Hematopoietic multipotent progenitor cell treated with erythropoietin and hydrocortisone succinate and interleukin-3 and kit ligand, for 15 days (in vitro differentiated cells): ENCODE results near the gene STAMBPL1.

ENCODE experiments used
- DNase-seq: peaks from one replicate; pipeline ENCODE4 v3.0.0-alpha.2; 2015; ENCODE audit warnings: low spot score

STAMBPL1 gene

DNA sequence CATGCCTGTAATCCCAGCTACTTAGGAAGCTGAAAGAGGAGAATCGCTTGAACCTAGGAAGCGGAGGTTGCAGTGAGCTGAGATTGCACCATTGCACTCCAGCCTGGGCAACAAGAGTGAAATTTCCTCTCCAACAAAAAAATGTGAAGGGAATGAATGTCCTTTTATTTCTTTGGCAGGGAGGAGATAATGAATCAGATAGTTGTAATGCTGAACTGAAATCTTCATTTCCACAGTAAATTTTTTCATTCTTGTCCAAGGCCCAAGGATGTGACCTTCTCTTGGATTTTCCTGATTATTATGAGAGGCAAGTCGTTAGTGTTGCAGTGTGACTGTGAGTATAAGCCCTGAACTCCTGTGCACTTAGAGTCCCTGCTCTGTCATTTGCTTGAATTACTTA lies 13.6 kb downstream of the STAMBPL1 start:
- no peak for DNase-seq

DNA sequence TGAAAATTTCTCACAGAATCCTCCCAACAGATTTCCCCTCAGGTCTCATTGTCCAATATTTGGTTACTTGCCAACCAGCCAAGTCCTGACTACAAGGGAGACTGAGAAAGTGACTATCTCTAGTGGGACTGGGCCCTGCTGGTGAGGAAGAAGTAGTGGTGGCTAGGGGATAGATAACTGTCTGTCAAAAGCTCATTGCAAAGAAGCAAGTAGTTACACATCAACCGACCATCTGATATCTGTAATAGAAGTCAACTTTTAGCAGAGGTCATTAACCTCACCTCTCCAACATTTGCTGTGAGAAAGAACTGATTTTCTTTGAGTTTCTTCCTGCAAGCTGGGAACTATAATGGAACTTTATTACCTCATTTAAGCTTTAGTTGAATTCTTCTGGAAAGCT lies 15.2 kb downstream of the STAMBPL1 start:
- no peak for DNase-seq

DNA sequence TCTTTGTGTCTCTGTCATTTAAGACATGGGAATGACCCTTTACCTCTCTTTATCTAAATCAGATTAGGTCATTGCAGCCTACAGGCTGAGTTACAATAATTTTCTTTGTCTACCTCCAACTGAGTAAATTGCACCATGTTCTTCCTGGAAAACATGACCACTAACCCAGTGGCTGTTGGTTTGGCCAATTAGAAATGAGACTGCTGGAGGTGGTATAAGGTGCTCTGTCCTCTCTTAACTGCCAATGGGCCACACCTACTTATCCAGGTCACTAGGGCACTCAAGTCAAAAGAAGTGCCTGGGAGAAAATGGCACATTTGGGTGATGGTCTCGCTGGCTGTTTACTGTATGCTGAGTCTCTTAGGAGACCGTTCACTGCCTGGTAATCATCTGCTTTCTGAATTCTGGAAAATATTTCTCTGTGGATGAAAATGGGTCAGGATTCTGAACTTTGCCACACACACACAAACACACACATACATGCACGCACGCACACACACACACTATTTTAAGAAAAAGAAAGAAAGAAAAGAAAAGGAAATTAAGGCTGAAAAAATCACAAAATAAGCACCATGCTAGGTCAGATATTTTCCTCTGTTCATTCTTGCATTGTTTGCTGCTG lies 16.4 kb downstream of the STAMBPL1 start:
- no peak for DNase-seq

DNA sequence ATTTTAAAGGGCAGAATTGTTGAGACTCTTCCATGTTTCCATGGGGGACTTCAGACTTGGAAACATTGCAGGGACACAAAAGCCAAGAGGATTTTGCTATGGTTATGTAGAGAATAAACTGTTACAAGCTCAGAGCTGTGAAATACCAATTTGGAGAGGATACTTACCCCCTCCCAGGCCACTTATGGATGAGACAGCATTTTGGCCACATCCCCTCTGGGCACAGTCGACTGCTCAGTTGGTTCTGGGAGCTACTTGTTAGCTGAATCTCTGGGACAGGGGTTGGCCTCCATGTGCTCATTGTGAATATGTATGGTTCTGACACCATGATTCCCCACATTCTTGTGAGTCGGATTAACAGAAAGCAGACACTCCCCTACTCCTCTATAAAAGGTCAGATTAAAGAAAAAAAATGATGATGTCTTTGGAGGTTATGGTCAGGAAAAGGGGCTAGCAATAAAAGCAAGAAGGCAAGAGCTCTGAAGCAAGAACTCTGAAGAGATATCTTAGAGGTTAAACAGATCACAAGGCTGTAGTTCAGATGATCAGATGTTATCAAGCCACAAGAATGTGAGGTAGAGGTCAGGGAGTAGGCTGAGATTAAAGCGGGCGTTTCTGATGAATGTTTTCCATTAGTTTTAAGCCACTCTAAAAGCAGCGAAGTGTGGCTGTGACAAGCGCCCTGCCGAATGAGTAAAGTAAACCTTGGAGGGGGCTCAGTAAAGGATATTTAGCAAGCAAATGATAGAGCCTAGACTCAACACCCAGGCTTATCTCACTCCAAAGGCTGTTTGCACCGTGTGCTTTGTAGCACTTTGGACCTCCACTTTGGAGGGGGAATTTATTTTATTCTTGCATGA lies 17.2 kb downstream of the STAMBPL1 start:
- DNase-seq: no peak

DNA sequence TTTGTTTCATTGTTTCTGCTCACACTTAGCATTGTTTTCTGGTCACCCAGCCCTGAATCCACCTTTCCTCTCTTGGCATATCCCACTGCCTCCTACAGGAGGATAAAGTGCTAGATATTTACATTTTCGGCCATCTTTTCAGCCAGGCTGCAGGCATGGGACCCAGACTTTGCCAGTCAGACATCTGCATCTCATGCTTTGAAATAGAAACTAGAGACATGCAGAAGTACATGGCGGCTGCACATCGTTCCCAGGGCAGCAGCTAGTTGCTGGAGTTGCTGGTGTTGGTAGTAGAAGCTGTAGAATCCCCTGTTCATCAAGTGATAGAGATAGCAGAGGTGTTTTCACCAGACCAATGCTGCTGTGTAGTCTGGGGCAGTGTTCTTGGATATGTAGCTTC lies 18.7 kb downstream of the STAMBPL1 start:
- no peak for DNase-seq

DNA sequence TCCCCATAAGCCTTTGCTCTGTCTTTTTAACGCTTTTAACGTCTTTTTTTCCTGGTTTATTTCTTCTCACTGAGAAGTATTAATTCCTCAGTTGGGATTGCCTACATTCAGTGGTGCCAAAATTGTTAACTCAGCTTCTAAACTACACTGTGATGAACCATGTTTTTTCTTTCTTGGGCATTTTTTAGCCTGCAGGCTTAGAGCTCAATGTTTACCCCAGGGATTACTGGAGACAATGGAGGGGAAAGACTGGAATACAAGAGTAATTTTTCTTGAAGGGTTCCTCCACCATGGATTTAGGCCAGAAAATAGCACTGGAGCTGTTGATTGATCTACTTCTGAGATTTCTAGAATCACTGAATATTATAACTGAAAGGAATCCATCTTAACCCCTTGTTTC lies 19.8 kb downstream of the STAMBPL1 start:
- DNase-seq: no peak

DNA sequence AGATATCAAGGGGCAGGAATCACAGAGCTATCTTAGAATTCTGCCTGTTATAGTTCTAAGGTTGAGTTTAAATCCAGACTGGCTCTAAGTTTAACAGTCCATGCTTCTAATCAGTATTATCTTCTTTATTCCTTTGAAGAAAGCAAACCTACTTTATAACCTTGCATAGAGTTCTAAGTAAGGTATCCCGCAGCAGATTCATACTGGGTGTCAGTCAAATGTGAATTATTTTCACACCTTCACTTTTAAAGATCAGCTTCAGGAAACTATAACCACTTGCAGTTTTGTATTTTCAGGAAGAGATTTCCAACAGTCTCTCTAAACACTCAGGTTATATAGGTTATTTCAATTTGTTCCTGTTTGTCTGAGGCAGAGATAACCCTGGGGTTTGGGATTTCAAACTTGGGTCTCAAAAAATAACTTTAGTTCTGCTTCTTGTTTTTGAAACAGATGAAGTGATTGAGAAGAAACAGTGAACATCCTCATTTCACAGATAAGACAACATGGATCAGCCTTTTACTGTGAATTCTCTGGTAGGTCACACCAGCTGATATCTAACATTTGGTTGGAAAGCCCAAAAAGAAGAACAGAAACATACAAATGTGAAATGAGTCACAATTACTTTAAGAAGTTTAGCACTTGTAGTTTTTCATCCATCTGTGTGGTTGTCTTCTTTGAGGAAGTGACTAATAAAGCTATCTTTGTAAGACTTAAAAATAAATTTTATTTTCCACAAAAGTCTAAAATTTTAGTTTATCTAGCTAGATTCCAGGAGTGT lies 21.4 kb downstream of the STAMBPL1 start:
- DNase-seq: no peak

DNA sequence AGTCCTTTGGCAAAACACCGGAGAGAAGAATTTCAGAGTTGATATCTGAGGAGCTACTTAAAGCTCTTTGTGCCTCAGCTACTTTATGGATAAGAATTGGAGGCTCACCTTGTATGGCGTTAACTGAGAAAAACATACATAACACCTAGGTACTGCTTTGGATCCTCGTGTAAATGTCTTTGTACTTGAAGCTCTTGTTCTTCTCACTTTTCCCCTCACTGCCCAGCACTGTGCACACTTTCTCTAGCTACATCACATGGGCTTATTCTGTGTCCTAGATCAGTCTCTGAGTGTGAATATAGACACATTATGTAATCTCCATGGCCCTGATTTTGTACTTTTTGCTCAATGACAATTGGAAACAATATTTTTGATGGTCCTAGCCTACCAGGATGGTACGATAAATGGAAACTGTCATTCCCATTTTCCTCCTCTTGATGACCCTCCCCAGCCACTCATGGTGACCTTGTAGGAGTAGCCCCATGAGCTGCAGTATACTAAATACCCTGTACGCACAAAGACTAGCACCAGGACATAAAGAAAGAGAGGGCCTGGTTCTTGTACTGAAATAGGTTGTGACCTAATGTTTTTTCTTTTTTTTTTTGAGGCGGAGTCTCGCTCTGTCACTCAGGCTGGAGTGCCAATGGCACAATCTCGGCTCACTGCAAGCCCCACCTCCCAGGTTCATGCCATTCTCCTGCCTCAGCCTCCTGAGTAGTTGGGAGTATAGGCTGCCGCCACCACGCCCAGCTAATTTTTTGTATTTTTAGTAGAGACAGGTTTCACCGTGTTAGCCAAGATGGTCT lies 22.1 kb downstream of the STAMBPL1 start:
- no peak for DNase-seq

DNA sequence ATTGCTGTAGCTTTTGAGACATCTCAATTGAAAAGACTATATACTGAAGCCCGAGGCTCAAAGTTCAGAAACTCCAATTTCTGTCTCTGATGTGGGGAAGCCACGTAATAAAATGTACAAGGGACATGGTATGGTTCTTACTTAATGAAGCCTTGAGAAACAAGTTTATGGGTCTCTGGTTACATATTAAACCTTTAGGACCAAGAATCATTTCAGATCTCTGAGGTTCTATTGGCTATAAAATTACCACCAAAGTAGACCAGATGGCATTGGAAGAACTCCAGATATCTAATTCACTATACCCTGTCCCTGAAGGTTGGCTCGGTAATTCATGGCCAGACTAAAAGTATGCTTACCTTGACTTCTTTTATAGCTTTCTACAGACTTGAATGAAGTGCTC lies 23.7 kb downstream of the STAMBPL1 start:
- no peak for DNase-seq

DNA sequence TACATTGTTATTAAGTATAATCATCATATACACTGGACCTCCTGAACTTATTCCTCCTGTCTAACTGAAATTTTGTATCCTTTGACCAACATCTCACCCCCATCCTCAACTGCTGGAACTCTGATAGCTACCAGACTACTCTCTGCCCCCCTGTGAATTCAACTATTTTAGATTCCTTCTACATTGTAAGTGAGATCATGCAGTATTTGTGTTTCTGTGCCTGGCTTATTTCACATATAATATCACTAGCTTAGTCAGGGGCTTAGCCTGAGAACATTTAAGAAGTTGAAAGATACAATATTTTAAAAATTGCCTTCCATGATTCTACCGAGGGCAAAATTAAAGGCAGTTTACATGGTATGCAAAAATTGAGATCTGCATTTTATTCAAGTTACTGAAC lies 26.9 kb downstream of the STAMBPL1 start:
- DNase-seq: no peak

DNA sequence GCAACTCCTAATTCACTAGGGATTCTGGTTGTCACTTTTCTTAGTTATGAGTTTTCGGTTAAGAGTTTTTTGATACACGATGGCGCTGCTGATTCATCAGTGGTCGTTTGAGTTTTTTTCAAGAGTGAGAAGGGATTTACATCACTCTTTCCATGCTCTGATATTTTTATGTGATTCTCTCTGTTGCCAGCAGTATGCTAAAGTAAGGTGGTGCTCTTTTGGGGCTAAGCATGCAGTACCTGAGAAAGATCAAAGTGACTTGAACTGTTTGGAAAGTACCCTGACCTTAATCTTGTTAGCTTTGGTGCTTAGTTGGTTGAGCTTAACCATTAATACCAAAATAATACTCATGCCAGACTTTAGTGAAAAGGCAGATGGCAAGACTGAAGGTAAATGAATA lies 28.1 kb downstream of the STAMBPL1 start:
- no peak for DNase-seq

DNA sequence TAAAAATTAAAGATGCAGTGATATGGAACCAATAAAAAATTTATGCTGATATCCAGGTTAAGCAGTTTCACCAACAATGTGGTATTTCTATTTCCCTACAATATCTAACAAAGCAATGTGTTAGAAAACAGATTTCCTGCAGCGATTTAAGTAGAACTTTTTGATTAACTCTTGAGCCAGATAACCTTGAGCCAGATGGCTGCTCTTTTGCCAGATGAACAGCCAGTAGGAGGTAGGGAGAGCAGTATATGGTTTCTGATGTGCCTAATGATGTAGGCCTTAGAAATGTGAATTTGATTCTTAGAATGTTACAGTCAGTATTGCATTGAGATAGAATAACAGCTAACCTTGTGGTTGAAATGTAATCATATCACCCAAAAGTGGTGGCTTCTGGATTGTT lies 31.1 kb downstream of the STAMBPL1 start:
- no peak for DNase-seq

DNA sequence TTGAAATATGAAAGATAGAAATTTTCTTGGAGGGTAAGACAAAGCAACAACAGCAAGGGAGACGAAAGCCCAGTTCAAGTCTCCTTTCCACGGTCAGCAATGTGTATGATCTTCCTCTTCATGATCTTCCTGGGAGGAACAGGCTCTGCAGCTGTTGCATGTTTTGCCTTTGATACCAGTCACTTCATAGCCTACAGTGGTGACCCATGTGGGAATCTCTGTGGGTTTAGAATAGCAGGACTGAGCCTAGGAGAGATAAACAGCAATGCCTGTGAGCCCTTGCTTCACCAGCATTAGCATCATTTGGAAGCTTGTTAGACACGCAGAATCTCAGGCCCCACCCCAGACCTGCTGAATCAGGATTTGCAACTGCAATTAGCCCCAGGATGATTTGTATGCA lies 31.8 kb downstream of the STAMBPL1 start:
- no peak for DNase-seq

DNA sequence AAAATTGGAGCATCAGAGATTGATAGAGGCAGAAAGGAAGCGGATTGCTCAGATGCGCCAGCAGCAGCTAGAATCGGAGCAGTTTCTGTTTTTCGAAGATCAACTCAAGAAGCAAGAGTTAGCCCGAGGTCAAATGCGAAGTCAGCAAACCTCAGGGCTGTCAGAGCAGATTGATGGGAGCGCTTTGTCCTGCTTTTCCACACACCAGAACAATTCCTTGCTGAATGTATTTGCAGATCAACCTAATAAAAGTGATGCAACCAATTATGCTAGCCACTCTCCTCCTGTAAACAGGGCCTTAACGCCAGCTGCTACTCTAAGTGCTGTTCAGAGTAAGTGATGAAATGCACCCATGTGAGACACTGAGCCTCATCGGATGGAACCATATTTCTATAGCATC lies 33.1 kb downstream of the STAMBPL1 start:
- no peak for DNase-seq

DNA sequence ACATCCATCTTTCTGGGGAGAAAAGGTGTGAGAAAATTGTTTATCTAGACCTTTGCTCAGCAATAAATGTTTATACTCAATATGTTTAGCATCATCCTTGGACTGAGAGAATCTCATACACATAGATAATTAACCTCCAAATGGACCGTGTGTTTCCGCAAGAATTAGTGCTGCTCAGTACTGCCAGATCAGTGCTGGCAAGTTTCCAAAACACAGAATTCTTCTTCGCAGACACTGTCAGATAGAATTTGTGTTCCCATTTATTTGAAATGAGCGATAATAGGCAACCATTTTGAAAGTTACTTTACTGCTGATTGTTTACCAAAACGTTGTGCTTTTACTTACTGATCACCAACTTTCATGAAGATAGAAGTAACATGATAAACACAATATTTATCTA lies 33.7 kb downstream of the STAMBPL1 start:
- DNase-seq: no peak

DNA sequence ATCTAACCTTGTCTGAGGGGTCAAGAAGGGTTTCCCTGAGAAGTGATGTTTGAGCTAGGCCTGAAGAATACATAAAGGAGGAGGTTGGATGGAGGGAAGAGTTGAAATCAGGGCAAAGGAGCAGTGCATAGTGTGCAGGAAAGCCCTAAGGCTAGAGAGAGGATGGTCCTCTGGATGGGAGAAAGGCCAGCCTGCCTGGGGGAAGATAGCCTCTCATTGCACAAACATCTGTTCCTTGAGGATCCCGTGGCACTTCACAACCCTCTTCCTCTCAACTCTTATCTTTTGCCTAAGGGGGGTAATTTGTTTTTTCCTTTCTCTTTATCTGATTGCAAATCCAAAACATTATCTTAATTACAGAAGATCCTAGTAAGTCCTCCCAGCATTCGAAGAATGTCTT lies 35.7 kb downstream of the STAMBPL1 start:
- no peak for DNase-seq

DNA sequence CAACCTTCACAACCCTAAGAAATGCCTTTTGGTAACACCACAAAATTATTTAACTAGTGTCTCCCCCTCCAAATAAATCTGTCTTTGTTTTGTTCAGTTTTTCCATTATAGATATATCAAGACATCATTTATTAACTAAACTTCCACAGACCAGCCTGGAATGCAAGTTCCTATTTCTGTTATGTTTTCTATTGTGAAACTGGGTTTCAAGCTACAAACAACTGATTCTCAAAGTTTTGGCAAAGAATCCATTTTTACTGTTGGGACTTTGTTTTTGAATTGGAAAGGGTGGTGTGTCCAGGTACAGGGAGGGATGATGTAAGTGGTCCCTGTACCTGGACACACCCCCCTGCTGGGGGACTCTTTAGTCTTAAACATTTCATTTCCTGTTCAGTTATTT lies 36.2 kb downstream of the STAMBPL1 start:
- no peak for DNase-seq

DNA sequence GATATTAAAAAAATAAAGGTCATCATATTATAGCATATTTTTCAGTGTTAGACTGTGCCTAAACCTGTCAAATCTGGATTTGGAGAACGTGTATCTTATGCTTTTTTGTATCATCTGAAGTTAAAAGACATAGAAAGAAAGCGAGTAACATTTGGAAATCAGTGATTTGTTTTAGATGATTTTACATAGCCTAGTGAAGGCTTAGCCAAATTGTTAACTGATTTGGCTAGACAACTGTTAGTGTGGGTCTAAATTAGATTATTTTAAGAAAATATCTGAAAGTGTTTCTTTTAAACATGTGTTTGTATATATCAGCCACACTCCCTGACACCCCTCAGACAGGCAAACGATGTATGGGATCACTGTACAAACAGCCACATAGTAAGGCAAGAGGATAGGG lies 36.9 kb downstream of the STAMBPL1 start:
- no peak for DNase-seq

DNA sequence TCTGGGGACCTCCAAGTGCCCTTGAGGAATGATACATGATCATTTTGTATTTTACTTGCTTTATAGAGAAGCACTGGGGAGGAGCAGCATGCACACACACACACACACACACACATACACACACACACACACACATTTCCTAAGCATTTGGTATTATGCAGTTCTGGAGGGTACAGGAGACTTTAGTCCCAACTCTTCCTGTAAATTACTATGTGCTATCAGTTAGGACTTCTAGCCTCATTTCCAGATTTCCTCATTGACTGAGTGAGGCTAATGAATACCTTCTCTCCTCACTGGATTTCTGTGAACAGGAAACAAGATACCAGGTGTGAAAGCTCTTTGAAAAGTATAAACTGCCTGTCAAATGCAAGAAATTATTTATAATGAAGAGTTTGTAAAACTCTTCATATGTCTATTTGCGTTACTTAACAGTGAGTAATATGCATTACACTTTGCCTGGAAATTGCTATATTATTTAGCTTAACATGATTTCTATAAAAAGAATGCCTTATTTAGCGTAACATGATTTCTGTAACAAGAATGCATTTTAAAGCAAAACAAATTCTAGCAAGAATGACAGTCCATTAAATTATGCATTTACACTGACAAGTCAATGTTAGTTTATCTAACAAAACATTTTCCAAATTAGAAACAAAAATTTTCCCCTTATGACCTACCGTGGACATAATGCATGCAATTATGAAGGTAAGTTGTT lies 38.3 kb downstream of the STAMBPL1 start:
- DNase-seq: no peak

DNA sequence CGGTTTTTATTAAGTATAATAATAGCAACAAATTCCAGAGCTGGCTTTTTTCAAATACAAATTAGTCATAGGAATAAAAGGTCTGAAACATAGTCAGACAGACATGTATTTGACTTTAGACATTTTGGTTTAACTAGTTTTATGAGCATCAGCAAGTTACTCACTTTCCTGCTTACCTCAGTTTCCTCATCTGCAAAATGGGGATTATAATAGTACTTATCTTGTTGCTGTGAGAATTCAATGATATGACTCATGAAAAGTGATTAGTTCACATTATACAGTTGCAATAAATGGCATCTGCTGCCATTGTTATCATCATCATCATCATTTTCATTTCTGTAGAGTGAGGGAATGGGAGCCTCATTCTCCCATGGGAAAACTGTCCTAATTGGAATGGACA lies 39.0 kb downstream of the STAMBPL1 start:
- DNase-seq: no peak

DNA sequence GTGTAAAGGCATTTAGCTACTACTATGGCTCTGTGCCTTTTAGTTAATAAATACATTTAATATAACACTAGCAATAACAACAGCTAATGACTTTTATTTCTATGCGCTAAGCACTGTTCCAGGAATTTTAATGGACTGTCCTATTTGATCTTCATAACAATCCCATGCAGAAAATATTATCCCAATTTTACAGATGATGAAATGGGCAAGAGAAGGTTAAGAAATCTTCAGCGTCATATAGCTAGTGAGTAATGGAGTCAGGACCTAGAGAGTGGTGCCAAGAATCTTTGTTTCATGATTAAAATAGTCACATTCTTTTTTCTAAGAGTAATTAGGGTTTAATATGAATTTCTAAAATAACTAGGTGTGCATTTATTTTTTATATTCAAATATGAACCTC lies 40.2 kb downstream of the STAMBPL1 start:
- no peak for DNase-seq
